GM21390 (cell line): ENCODE data around the gene ALOX5.

Source experiments
- ATAC-seq: cut with Tn5 transposase; IDR thresholded peaks from one replicate; pipeline ENCODE4 v1.9.1; 2021; ENCODE audit not compliant: unreplicated experiment

Gene ALOX5

GRCh38 chr10:45422866-45423659, 49.0 kb downstream of the ALOX5 start:
- no peak for ATAC-seq

- ATAC-seq = no peak
These were observed 50.0 kb downstream of the ALOX5 start for GRCh38 chr10:45423976-45424499.

- no peak for ATAC-seq
These were observed 50.8 kb downstream of the ALOX5 start for GRCh38 chr10:45424668-45425404.

GRCh38 chr10:45425621-45426563, 51.9 kb downstream of the ALOX5 start:
- ATAC-seq = no peak

- no peak for ATAC-seq
These were observed 53.4 kb downstream of the ALOX5 start for GRCh38 chr10:45427262-45427969.

- no peak for ATAC-seq
These were observed 54.0 kb downstream of the ALOX5 start for GRCh38 chr10:45427970-45428366.

- no peak for ATAC-seq
These were observed 54.8 kb downstream of the ALOX5 start for GRCh38 chr10:45428611-45429510.

- no peak for ATAC-seq
These were observed 55.8 kb downstream of the ALOX5 start for GRCh38 chr10:45429790-45430189.

GRCh38 chr10:45432113-45432512, 58.1 kb downstream of the ALOX5 start:
- no peak for ATAC-seq

GRCh38 chr10:45432700-45433472, 58.9 kb downstream of the ALOX5 start:
- ATAC-seq = no peak

GRCh38 chr10:45433716-45434469, 59.9 kb downstream of the ALOX5 start:
- peak; percentile 98 for ATAC-seq

GRCh38 chr10:45437587-45438465, 63.8 kb downstream of the ALOX5 start:
- ATAC-seq = no peak

GRCh38 chr10:45438466-45439090, 64.6 kb downstream of the ALOX5 start:
- no peak for ATAC-seq

- no peak for ATAC-seq
These were observed 65.3 kb downstream of the ALOX5 start for GRCh38 chr10:45439365-45439764.

- no peak for ATAC-seq
These were observed 65.9 kb downstream of the ALOX5 start for GRCh38 chr10:45439873-45440272.

GRCh38 chr10:45440511-45441062, 66.6 kb downstream of the ALOX5 start:
- ATAC-seq = no peak
